GM12875 (cell line): Measurements from ENCODE around the gene MVB12B.
A peak's percentile ranks its signal among the peaks of the same experiment; 100 is the strongest.

Experiments used
- H3K4me3 ChIP-seq: one replicate; pipeline ENCODE4 v1.5.1; 2011; ENCODE audit warnings: low read depth, low read length, control low read depth
- CTCF ChIP-seq: IDR thresholded peaks from 2 replicates; pipeline ENCODE4 v1.5.1; 2011; ENCODE audit warnings: low read depth, mild to moderate bottlenecking, control low read depth, inconsistent platforms, low read length, moderate library complexity, borderline replicate concordance; ENCODE audit not compliant: insufficient read depth

MVB12B gene

GRCh38 chr9:126511411-126511810 lies 184.8 kb downstream of the MVB12B start:
- no peak overlapping the region for H3K4me3 ChIP-seq
- TF ChIP-seq CTCF = no peak

GRCh38 chr9:126513159-126514036 lies 186.8 kb downstream of the MVB12B start:
- no peak overlapping the region for H3K4me3 ChIP-seq
- TF ChIP-seq CTCF = no peak

- TF ChIP-seq CTCF = peak; percentile 50; the same call in 1 of the 2 replicates
- no peak overlapping the region for H3K4me3 ChIP-seq
Observed at GRCh38 chr9:126514037-126514821, 187.6 kb downstream of the MVB12B start.

- no peak for TF ChIP-seq CTCF
- H3K4me3 ChIP-seq = no peak overlapping the region
Observed at GRCh38 chr9:126515001-126515872, 188.6 kb downstream of the MVB12B start.

- no peak overlapping the region for H3K4me3 ChIP-seq
- TF ChIP-seq CTCF = no peak
Observed at GRCh38 chr9:126515873-126516505, 189.4 kb downstream of the MVB12B start.

- H3K4me3 ChIP-seq = no peak overlapping the region
- no peak for TF ChIP-seq CTCF
Observed at GRCh38 chr9:126516561-126516935, 189.9 kb downstream of the MVB12B start.
